HG03432 (cell line): ENCODE data around the gene SPPL2C.

Experiments
- ATAC-seq: cut with Tn5 transposase; IDR thresholded peaks from one replicate; pipeline ENCODE4 v1.9.1; 2021; ENCODE audit warnings: mild to moderate bottlenecking, moderate library complexity; ENCODE audit not compliant: unreplicated experiment

Gene SPPL2C

DNA sequence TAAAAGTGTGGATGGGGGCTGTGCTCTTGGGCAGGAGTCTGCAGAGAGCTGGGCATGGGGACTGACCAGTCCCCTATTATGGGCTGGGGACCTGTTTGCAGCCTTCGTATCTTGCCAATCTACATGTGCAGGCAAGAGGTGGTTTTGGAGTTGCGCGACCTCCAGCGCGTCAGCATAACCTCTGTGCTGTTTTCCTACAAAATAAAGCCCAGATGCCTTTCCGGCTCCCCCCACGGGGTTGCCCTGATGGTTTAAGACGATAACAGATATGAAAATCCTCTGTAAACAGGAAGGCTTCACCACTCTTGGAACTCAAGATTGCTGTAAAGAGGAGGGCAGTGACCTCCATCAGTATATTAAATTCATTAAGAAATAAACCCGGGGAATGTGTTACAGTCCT is 16.5 kb upstream of the SPPL2C start:
- no peak for ATAC-seq

DNA sequence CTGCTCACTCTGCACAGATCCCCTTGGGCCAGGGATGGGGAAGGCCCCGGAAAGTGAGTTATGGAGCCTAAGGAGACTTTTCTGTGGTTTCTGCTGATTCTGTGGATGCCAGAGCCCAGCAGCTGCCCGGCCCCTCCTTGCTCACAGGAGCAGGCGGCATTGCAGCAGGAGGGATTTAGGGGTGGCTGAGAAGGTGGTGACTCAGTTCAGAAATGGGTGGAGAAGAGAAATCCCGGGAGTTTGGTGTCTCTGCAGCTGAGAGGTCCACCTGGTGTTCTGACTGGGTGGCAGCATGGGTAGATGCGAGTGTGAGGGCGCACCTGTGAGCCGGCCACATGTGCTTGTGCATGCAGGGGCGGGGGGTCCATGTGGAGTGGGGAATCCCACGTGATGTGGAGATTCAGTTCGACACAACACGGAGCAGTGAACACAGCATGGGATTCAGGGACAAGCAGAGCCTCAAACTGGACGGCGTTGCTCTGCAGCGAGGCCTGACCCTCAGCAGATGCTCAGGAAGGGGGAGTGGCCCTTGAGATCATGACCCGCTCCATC is 16.0 kb upstream of the SPPL2C start:
- no peak for ATAC-seq

DNA sequence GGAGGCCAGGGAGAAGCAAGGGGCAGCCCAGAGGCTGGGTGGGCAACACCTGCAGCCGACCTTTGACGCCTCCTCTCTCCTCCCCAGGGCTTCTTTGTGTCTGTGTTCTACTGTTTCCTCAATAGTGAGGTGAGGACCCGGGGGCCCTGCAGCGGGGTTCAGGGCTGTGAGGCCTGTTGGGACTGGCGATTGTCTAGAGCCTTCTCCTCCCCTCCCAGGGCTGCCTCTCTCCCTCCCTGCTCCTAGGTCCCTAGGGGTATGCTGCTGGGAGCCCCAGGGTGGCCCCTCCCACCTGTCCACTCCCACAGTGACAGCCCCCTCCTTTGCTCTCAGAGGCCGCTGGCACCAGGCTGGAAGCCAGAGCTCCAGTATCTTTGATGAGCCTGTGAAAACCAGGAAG is 10.8 kb upstream of the SPPL2C start:
- ATAC-seq = no peak

DNA sequence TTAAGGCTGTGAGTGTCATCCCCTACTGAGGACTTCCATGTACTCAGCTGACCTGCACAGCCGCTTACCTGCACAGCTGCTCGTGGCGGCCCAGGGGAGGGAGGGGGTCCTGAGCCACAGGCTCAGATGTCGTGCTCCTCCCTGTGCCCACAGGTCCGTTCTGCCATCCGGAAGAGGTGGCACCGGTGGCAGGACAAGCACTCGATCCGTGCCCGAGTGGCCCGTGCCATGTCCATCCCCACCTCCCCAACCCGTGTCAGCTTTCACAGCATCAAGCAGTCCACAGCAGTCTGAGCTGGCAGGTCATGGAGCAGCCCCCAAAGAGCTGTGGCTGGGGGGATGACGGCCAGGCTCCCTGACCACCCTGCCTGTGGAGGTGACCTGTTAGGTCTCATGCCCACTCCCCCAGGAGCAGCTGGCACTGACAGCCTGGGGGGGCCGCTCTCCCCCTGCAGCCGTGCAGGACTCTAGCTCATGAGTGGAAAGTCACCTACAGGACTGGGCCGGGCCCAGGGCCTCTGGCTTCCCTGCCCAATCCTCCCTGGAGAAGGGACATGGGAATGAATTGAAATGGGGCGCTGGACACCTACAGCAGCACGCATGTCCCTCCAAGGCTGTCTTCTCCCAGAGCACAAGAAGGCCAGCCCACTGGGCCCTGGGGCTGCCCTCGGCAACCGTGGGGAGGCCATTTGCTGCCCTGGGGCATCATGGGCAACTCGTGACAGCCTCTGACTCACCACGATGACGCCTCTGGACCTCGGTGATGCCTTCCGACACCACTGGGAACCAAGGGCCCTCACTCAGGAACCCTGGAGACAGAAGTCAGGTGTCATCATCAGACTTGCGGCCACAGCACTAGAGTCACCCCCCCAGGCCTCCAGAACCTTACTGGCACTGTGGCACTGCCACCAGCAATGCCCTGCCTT is 9.9 kb upstream of the SPPL2C start:
- ATAC-seq = no peak

DNA sequence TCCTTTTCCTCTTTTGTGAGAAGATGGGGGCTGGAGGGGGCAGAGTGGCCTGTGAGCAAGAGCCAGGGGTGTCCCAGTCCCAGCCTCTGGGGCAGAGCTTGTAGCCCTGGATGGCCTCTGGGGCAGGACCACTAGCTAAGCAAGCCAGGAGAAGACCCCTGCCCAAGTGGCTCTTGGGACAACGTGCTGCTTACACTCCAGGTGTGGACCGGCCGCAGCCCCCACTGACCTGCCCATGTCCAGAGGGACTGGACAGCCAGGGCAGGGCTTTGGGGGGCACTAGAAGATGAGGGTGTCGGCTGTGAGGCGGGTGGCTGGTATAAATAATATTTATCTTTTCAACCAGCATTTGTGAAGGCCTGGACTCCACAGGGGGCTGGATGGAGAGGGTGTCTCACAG is 9.2 kb upstream of the SPPL2C start:
- ATAC-seq = no peak

DNA sequence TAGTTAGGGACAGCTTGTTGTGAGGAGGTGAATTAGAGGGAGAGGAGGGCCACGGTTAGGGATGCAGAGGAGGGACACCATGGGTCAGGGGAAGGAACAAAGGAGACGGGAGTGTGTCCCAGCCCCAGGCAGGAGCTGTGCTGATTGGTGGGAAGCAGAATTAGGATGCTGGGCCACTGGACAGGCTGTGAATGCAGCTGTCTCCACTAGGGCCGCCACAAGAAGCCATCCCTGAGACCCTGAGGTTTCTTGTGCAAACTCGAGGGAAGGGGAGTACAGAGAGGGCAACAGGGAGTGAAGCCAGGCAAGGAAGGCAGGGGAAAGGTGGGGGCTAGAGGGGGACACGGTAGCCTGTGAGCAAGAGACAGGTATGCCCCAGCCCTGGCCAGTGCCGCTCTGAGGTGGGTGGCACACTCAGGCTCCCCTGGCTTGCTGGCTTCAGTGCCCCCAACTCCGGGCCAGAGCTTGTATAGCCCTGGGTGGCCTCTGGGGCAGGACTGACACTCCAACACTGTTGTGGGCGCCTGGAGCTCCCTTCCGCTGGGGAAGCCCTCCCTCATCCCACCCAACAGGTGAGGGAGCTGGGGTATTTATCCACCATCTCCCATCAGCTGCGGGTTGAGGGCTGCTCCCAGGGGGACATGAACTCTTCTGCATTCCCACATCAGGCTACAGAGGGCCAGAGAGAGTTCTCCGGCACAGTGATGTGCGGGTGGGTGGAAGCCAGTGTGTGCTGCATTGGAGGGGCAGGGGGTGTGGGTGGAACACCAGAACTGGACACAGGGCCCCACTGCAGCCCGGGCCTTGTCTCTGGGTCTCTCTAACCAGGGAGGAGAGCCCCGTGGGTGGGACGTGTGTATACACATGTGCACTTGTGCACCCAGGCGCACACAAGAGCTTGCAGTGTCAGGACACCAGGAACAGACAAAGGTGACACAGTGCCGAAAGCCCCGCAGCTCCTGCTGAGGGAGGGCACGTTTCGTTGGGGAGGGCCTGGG is 8.3 kb upstream of the SPPL2C start:
- ATAC-seq = no peak

DNA sequence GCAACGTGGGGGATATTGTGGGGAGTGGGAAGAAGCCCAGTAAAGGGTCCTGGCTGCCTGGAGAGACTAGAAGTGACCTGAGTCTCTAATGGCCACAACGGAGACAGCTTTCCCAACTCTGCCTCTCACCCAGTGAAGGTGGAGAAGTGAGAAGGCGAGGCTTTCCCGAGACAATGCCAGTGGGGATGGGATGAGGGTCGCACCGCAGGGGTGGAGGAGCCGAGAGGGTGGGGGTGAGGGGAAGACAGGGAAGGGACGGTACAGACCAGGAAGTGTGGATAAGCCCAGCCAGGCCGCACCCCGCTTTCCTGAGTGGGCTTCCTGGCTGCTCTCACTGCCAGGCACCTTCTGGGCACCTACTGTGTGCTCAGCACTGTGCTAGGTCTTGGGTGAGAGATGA is 7.5 kb upstream of the SPPL2C start:
- ATAC-seq = no peak

DNA sequence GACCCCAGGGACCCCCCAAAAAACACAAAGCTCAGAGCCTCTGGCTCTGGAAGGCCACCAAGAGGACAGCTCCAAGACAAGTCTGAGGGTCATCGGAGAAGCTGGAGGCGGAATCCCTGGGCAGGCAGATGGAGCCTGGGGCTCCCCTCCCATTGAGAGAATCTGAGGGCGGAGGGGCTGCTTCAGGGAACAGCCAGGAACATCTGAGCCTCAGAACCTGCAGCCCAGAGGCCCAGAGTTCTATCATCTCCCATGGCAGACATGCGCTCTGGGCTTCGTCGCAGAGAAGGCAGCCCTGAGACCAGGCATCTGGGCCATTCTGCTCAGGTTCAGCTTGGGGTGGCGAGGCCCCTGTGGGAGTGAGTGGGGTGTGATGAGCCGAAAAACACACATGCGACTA is 7.1 kb upstream of the SPPL2C start:
- no peak for ATAC-seq

DNA sequence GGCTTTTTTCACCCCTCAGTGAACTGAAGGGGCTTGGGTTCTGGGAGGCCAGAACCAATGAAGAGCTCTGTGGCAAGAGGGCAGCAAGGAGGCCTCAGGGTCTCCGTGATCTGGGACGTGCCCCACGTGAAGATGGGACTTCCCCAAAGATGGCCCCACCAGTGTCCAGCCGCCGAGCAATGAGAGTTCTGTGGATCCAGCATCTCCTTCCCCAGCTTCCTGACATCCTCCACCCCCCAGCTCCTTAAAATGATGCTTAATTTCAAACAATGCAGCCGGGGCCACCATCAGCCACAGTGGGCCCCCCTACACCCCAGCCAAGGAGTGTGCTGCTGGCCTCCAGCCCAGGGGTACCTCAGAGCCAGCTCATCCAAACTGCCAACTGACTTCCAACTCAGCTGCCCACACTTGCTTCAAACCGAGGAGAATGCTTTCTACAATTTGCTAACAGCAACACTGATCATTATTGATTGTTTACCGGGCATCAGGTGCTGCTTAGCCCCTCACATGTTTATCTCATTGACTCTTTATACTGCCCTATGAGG is 5.9 kb upstream of the SPPL2C start:
- no peak for ATAC-seq

DNA sequence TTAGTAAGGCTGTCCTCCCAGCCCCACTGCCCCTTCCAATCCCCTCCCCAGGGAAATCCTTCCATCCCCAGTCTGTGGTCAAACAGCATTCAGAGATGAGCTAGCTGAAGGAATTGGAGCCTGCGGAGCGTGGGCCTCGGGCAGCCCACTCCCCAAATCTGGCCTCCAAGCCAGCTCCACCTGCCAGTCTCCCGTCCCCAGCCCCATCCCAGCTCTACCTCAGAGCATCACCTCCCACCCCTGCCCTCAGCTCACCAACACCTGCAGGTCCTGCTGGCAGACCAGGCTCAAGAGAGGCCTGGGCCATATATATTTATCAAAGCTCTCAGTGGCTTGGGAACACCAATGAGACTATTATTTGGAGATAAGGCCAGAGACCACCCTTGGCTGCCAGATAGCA is 5.2 kb upstream of the SPPL2C start:
- no peak for ATAC-seq

DNA sequence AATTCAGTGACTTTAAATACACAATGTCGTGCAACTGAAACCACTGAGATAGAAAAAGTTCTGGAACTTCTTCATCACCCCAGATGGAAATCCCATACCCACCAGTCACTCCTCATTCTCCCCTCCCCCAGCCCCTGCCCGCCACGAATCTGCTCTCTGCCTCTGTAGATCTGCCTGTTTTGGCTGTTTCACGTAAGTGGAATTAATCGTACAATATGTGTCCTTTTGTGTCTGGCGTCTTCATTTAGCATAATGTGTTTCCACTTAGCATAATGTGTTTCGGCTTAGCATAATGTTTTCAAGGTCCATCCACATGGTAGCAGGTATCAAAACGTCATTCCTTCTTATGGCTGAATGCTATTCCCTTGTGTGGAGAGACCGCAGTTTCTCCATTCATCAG is 3.5 kb upstream of the SPPL2C start:
- no peak for ATAC-seq

DNA sequence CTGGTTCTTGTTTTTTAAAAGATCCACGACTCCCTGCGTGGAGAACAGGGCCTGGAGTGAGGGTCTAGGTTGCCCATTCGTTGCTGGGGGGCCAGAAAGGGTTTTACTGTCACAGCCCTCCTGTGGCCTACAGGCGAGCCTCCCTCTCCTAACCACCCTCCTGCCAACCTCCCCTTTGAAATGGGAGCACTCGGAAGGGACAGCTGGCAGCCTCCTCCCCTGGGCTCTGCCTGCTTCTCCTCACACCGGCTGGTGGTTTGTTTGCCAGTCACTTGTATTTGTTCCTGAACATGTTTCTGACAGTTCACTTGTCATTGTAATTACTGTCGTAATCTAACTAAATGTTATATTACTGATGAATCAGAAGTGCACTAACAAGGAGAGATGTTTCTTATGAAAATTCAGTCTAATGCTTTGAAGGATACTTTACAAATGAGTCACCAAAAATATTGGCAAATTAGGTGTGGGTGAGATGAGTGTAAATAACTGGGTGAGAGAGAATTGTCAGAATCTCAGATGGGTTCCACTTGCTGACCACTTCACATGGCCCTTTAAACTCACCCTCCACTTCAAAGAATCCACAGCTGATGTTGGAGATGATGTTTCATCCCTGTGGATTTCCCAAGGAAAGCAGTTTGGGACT is 2.7 kb upstream of the SPPL2C start:
- no peak for ATAC-seq

DNA sequence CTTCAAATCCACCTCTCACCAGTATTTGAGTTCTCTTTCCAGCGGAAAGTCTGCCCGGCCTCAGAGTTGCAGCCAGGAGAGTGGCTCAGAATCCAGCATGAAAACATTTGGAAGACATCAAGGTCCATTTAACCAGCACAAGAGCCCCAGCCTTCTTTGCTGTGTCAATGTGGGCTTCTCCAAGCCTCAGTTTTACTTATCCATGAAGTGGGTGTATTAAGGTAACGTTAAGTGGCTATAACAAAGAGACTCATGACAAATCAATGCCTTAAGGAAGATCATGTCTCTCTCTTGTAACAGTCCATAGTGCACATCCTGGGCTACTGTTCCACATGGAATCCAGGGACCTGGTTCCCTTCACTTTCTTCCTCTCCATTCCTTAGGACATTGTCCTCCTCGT is 959 bp upstream of the SPPL2C start:
- ATAC-seq = no peak

DNA sequence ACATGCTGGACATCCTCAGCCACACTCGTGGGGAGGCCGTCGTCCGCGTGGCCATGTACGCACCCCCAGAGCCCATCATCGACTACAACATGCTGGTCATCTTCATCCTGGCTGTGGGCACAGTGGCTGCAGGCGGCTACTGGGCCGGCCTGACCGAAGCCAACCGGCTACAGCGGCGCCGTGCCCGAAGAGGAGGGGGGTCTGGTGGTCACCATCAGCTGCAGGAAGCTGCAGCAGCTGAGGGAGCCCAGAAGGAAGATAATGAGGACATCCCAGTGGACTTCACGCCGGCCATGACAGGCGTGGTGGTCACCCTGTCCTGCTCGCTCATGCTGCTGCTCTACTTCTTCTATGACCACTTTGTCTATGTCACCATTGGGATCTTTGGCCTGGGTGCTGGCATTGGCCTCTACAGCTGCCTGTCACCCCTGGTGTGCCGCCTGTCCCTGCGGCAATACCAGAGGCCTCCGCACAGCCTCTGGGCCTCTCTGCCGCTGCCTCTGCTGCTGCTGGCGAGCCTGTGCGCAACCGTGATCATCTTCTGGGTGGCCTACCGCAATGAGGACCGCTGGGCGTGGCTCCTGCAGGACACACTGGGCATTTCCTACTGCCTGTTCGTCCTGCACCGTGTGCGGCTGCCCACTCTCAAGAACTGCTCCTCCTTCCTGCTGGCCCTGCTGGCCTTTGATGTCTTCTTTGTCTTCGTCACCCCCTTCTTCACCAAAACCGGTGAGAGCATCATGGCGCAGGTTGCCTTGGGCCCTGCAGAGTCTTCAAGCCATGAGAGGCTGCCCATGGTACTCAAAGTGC is 900 bp downstream of the SPPL2C start:
- ATAC-seq = no peak

DNA sequence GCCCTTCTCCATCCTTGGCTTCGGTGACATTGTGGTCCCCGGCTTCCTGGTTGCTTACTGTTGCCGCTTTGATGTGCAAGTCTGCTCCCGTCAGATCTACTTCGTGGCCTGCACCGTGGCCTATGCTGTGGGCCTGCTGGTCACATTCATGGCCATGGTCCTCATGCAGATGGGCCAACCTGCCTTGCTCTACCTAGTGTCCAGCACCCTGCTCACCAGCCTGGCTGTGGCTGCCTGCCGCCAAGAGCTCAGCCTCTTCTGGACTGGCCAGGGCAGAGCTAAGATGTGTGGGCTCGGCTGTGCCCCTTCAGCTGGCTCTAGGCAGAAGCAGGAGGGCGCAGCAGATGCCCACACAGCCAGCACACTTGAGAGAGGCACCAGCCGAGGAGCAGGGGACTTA is 1.5 kb downstream of the SPPL2C start:
- ATAC-seq = no peak

DNA sequence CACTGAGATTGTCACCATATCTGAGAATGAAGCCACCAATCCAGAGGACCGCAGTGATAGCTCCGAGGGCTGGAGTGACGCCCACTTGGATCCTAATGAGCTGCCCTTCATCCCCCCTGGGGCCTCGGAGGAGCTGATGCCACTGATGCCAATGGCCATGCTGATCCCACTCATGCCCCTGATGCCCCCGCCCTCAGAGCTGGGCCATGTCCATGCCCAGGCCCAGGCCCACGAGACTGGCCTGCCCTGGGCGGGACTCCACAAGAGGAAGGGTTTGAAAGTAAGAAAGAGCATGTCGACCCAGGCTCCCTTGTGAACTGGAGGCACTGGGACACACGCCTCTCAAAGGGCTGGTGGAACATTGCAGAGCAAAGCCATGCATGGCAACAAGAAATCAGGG is 2.0 kb downstream of the SPPL2C start:
- ATAC-seq = no peak

DNA sequence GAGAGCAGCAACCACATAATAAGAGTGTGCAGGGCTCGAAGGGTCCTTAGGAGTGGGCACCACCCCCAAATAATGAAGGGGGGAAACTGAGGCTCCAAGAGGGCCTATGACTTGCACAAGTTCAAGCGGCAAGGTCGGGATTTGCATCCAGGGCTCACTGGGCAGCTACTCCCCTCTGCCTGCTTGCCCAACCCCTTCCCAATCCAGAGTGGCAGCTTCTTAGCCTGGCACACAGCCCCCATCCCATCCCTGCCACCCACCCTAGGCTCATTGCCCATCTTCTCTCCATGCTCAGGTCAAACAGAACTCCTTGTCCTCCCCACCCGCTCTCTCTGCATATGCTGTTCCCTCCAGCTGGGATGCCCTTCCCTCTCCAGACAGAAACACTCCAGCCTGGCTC is 2.4 kb downstream of the SPPL2C start:
- ATAC-seq = no peak

DNA sequence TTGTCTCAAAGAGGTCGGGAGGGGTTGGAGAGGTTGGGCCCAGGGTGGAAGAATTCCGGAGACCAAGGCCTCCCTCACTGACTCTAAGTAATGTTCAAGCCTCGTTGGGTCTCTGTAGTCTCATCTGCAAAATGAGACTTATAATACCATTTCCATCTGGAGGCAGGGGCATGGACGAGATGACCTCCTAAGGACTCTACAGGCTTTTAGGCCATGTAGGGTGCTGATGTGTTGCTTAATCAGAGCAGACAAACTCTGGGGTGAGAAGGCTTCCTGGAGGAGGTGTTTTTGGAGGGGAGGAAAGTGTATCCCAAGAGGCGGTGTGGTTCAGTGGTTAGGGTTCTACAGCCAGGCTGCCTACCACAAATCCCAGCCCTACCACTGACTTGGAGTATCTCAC is 3.1 kb downstream of the SPPL2C start:
- no peak for ATAC-seq

DNA sequence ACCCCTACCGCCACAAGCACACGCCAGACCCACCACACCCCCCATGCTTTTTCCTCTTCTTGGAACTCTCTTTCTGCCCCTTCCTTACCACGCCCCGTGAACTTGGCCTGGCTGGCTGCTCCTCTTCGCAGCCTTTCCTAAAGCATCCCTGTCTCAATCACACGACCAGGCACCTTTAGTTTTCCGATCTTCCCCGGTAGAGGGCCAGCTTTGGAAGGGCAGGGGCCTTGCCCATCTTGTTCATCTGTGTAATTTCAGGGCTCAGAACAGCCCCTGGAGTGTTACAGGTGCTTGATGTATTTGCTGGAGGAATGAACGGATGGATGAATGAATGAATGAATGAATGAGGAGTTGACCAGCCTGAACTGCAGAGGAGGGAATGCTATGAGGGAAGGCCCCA is 3.7 kb downstream of the SPPL2C start:
- no peak for ATAC-seq
